Lower leg skin (tissue), 4 donors: ENCODE measurements around the gene GPC3. TPM values are rescaled to one million over a fixed set of nuclear protein-coding genes. Genes with fewer than 3 reads are reported as not detected.

ENCODE experiments used
- DNase-seq, 2 donors: peaks; one replicate each; pipeline ENCODE4 v3.0.0-alpha.2; 2019; ENCODE audit warnings: low spot score in 2 of 2
- H3K4me3 ChIP-seq: fragments of 200-600 bp; sonication (generic); 2 replicates; pipeline ENCODE4 v1.5.1; 2017; ENCODE audit warnings: mild to moderate bottlenecking, low read depth; ENCODE audit not compliant: poor library complexity, severe bottlenecking
- CTCF ChIP-seq, 3 donors: fragments of 450-650 bp; IDR thresholded peaks; one replicate each; pipeline ENCODE4 v1.5.1; 2016; ENCODE audit warnings: antibody characterized with exemption in 3 of 3, mild to moderate bottlenecking in 3 of 3, moderate library complexity in 2 of 3
- POLR2A ChIP-seq, 2 donors: fragments of 450-650 bp; IDR thresholded peaks; one replicate each; pipeline ENCODE4 v1.6.1; 2016 to 2017; ENCODE audit warnings: antibody characterized with exemption in 2 of 2, mild to moderate bottlenecking in 1 of 2, moderate library complexity in 1 of 2
- WGBS, 2 donors: methylation state at CpG; one replicate each; pipeline ENCODE4 v1.1.5; 2018; 5-methylcytosine and 5-hydroxymethylcytosine counted together
- intact Hi-C: fragments of 100-400 bp; cut with DNase I; formaldehyde crosslinking; loops from one replicate; pipeline ENCODE4 v1.15.0; 2023; ENCODE audit warnings: low total_unique reads
- total RNA-seq, 4 donors: library from RNA; depleted of rRNA; stranded (reverse); fragments of >200 nt; gene quantifications; one replicate each; pipeline ENCODE4 v1.1.0, GENCODE V29; 2016

Gene GPC3
- total RNA-seq, 4 donors from 2014 or later: 10.4 to 24.4 (median 14.7) TPM

GRCh38 chrX:133948895-133949294, 36.5 kb downstream of the GPC3 start:
- intact Hi-C loops: no loop called here
- WGBS, 2 donors: 84 to 88% methylated on average over 1 of the region's 1 CpG
- no peak for DNase-seq
- TF ChIP-seq POLR2A (IDR thresholded peaks at IDR 0.05): no peak
- TF ChIP-seq CTCF (IDR thresholded peaks at IDR 0.05): no peak
- H3K4me3 ChIP-seq: no peak overlapping the region

- intact Hi-C loops: no loop called here
- WGBS, 2 donors: 87 to 92% methylated on average over 1 of the region's 1 CpG
- no peak for DNase-seq
- TF ChIP-seq CTCF (IDR thresholded peaks at IDR 0.05) (no peak), POLR2A (IDR thresholded peaks at IDR 0.05) (no peak)
- no peak overlapping the region for H3K4me3 ChIP-seq
These were observed 37.4 kb downstream of the GPC3 start for GRCh38 chrX:133947996-133948395.

GRCh38 chrX:133947022-133947421, 38.4 kb downstream of the GPC3 start:
- intact Hi-C loops: no loop called here
- WGBS, 2 donors: 43 to 55% methylated on average over 2 of the region's 2 CpGs
- no peak for DNase-seq
- TF ChIP-seq CTCF (IDR thresholded peaks at IDR 0.05): no peak
- no peak for TF ChIP-seq POLR2A (IDR thresholded peaks at IDR 0.05)
- H3K4me3 ChIP-seq: no peak overlapping the region

- intact Hi-C loops: no loop called here
- TF ChIP-seq CTCF (IDR thresholded peaks at IDR 0.05) (no peak), POLR2A (IDR thresholded peaks at IDR 0.05) (no peak)
- no peak overlapping the region for H3K4me3 ChIP-seq
- 76 to 100% methylated on average over 1 of the region's 1 CpG for WGBS, 2 donors
- no peak for DNase-seq
These were observed 41.9 kb downstream of the GPC3 start for GRCh38 chrX:133943507-133943906.

GRCh38 chrX:133939655-133940302, 45.6 kb downstream of the GPC3 start:
- H3K4me3 ChIP-seq: no peak overlapping the region
- no peak for DNase-seq
- WGBS, 2 donors: 57 to 65% methylated on average over 2 of the region's 2 CpGs
- TF ChIP-seq CTCF (IDR thresholded peaks at IDR 0.05) (no peak), POLR2A (IDR thresholded peaks at IDR 0.05) (no peak)
- intact Hi-C loops: no loop called here

- DNase-seq: no peak
- intact Hi-C loops: no loop called here
- TF ChIP-seq CTCF (IDR thresholded peaks at IDR 0.05): no peak
- TF ChIP-seq POLR2A (IDR thresholded peaks at IDR 0.05): no peak
- H3K4me3 ChIP-seq: no peak overlapping the region
- 47 to 96% methylated on average over 1 of the region's 1 CpG for WGBS, 2 donors
These were observed 46.9 kb downstream of the GPC3 start for GRCh38 chrX:133938530-133938929.
